Stimulated activated CD4-positive, alpha-beta T cell treated with anti-CD3 and anti-CD28 coated beads, Interleukin-1b, Interleukin-23, amount 100 ng/mL, for 1 hour (primary cell): ENCODE results near the gene RGMA.

ENCODE experiments used
- DNase-seq, 2 donors: peaks; one replicate each; pipeline ENCODE4 v3.0.0-alpha.2; 2020; ENCODE audit warnings: low read depth in 2 of 2

The RGMA gene

DNA sequence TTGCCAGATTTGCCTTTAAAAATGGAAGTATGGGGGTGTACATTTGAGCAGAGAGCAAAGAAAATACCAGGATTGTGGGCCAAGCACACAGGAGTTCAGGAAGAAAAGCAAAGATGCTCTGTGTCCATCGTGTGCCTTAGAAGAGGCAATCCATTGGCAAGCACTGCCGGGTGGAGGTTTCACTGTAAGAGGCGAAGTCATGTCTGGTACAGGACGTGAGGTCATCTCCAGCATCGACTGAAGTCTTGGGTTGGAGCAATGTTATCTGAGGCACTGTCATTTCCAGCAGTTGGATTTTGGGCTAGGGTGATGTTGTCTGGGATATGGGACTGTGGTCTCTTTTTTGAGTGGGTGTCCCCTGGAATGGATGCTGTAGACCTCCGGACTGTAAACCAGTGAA lies 4.8 kb upstream of the RGMA start:
- DNase-seq = no peak

DNA sequence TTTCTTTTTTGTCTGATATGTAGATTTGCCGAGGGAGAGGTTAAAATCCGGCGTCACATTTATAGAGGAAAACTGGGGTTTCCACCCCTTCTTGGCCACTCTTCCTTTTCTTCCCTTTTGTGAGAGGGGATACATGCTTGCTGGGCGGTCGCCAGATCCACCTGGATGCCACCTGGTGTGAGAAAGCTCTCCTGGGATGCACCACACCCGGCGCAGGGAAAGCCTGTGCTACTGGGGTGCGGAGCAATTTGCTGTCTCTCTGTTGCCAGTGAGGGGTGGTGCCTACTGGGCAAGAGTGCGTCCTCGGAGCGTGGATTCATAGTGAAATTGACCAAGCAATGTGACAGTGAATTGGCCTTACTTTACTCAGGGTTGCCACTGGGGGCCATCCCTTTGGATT lies 2.5 kb upstream of the RGMA start:
- DNase-seq = no peak

GRCh38 chr15:93089727-93090305 lies 805 bp upstream of the RGMA start:
- DNase-seq = no peak

- DNase-seq = no peak
Measured at GRCh38 chr15:93088200-93088980, 621 bp downstream of the RGMA start.

GRCh38 chr15:93087825-93088199 lies 1.2 kb downstream of the RGMA start:
- peak; percentile 35 to 36 for DNase-seq

GRCh38 chr15:93086791-93087190 lies 2.2 kb downstream of the RGMA start:
- DNase-seq = no peak

DNA sequence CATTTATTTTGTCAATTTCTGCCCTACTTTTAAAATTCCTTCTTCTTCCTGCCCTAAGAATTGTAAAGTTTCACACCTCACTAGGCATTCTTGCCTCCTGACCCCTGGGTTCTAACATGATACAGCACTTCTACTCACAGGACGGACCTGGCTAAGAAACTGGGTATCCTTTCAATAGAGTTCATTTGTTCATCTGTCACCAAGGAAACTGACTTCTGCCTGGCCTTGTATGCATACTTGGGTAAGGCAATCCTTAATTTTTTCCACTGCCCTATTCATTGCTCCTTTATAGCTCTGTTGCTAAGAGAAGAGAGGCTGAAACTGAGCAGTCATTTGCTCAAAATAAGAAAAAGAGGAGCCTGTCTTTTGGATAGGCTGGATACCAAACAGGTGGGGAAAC lies 3.3 kb downstream of the RGMA start:
- DNase-seq = no peak

DNA sequence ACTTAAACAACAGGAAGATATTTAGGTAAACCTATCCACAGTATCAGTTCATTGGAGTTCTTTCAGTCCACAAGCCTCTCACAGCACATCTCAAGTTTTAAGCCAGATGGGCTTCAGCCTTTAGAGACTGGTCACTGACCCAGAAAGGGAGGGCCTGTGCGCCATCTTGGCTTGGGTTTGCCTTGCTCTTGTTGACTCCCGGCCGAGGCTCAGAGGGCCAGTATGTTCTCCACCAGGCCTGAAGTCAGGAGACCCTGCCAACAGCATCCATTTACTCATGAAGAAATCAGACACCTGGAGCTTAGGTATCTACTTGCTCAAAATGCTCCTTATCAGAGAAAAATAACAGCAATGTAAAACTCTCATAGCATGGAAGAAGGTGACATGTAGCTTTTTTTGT lies 6.2 kb downstream of the RGMA start:
- no peak for DNase-seq

- DNase-seq = no peak
Measured at GRCh38 chr15:93081399-93081798, 7.6 kb downstream of the RGMA start.

GRCh38 chr15:93080451-93080850 lies 8.6 kb downstream of the RGMA start:
- DNase-seq = no peak

- DNase-seq = no peak
Measured at GRCh38 chr15:93076875-93077274, 12.1 kb downstream of the RGMA start.

DNA sequence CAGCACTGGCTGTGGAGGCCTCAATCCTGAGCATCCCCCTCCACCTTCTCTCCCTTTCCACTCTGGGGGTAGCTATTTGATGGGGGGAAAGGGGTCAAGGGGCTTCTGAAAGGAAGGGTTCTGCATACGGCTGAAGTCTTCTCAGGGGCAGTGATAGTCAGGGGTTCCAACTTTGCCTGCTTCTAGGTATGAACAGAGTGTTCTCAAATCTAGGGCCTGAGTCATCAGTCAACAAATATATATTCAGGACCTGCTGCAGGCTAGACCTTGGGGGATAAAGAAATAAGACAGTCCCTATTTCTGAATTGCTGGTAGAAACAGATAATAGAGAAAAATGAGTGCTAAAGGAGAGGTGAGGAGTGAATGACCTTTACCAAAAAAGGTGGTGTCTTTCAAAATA lies 12.8 kb downstream of the RGMA start:
- no peak for DNase-seq

- no peak for DNase-seq
Measured at GRCh38 chr15:93074599-93074998, 14.4 kb downstream of the RGMA start.

GRCh38 chr15:93073465-93073952 lies 15.5 kb downstream of the RGMA start:
- no peak for DNase-seq

GRCh38 chr15:93072411-93073394 lies 16.3 kb downstream of the RGMA start:
- DNase-seq = no peak

GRCh38 chr15:93072011-93072410 lies 17.0 kb downstream of the RGMA start:
- no peak for DNase-seq

DNA sequence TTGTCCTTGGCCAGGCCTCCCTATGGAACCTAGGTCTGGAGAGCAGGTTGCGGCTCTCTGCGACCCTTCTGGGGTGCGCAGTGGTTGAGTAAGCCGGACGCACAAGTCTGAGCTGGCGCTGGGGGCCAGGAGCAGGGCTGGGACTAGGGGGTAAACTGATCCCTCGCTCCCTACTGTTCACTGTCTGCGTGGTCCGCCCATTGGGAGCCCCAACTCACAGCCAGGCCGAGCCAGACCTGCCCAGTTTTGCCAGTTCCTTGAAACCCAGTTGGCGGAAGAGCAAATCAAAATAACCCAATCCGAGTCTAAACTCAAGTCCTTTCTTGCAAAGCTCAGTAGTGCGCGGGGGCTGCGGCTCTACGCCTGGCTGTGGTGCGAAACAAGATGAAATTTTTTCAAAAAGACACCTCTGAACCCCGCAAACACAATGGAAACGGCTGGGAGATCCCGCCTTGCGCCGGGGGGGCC lies 17.5 kb downstream of the RGMA start:
- no peak for DNase-seq

DNA sequence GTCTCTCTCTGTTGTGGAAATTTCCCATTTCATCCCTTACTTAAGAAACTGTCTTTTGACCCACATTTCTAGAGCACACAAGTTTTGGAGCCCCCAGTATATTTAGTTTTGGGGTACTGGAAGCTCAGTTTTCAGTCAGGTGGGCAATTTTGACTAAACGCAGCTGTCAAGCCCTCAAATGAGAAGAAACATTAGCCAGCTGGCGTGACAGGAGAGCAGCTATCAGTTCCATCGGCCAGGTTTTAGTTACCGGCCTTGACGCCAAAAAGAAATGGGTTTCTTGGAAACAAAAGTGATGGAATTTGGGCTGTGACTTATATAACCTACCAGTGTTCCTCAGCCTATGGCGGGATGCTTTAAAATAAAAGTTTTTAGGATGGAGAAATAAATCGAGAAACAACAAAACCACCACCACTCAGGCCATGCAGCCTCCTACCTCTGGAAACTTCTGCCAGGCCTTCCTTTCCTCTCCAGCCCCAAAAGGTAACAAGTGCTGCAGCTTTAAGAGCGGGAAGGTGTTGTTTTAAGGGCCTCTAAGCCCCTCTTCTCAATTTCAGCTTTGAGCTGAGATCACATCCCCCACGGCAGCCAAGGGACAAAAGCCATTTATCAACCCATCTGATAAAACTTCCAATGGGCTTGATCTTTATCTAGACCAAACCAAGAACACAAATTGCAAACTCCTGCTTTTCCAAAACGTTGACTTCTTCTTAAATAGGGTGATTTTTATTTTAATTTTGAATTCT lies 18.3 kb downstream of the RGMA start:
- DNase-seq = no peak

DNA sequence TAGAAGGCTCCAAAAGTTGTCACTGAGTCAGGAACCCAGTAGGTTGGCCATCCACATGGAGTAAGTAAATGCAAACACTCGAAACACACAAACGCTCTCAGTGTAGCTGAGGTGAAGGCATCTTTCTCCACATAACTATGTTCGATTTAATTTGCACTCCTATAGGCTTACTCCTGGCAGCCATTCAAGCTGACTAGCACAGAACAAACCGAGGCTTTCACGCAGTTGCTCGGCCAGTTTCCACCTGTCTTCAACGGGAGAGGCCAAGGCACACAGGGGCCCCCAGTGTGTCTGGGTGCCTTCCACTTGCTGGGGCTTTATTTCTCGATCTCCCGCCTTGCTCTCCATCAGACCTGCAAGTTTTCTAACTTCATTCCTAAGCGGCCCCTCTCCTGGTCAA lies 18.9 kb downstream of the RGMA start:
- DNase-seq = no peak

GRCh38 chr15:93068581-93069199 lies 20.3 kb downstream of the RGMA start:
- DNase-seq = no peak

DNA sequence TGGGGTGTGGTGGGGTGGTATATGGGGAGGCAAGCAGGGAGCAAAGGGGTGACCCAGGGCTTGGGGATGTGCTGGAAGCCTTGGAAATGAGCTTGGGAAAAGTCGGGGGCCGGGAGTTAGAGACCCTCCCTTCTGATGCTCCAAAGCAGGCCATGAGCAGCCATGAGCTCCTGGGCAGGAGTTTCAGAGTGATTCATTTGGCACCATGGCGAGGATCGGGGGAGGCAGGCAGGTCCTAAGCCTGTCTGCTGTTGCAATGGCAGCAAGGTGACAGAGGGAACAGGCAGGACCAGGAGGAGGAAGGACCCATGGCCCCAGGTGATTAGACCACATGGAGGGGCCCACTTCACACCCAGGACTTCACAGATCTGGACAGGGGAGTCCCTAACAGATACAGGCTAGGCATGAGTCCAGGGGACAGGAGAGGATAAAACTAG lies 21.3 kb downstream of the RGMA start:
- DNase-seq = no peak
